ENCODE measurements around the gene MT3.

DNA sequence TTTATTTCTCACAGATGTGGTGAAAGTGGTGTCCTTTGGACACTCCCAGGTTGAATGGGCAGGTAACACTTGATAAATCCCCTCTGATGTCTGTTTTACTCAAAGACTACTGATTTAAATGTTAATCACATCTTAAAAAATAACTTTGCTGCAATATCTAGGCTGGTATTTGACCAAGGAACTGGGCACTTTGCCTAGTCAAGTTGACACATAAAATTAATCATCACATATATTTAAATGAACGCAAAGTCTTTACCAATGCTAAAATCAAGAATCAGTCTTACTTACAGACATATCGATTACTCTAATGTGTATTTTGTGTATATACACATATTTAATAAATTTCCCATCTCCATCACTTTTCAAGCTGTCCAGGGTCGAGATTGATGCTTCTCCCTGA, 26.0 kb downstream of the MT3 start:
- TF ChIP-seq, protein P1, sequence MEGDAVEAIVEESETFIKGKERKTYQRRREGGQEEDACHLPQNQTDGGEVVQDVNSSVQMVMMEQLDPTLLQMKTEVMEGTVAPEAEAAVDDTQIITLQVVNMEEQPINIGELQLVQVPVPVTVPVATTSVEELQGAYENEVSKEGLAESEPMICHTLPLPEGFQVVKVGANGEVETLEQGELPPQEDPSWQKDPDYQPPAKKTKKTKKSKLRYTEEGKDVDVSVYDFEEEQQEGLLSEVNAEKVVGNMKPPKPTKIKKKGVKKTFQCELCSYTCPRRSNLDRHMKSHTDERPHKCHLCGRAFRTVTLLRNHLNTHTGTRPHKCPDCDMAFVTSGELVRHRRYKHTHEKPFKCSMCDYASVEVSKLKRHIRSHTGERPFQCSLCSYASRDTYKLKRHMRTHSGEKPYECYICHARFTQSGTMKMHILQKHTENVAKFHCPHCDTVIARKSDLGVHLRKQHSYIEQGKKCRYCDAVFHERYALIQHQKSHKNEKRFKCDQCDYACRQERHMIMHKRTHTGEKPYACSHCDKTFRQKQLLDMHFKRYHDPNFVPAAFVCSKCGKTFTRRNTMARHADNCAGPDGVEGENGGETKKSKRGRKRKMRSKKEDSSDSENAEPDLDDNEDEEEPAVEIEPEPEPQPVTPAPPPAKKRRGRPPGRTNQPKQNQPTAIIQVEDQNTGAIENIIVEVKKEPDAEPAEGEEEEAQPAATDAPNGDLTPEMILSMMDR (conservative IDR thresholded peaks at IDR 0.05 in 1 of 2, IDR thresholded peaks at IDR 0.05 in 1 of 2; ENCODE audit: extremely low read depth in 1 of 2, insufficient read depth in 1 of 2, low read depth in 1 of 2, low read length in 2 of 2) = no peak
- TF ChIP-seq EZH2 (IDR thresholded peaks at IDR 0.05; ENCODE audit: borderline replicate concordance, low read length) = no peak

Data from mammary epithelial cell (primary cell).